Neutrophil (primary cell): ENCODE measurements around the gene WDR3.

ENCODE experiments used
- H3K27ac ChIP-seq: fragments of 200-600 bp; sonication (generic); 2 replicates; pipeline ENCODE4 v1.5.1; 2016; ENCODE audit warnings: mild to moderate bottlenecking, moderate library complexity
- H3K27me3 ChIP-seq: fragments of 200-600 bp; sonication (generic); 2 replicates; pipeline ENCODE4 v1.6.0; 2016; ENCODE audit warnings: mild to moderate bottlenecking
- H3K36me3 ChIP-seq: fragments of 200-600 bp; sonication (generic); 2 replicates; pipeline ENCODE4 v1.5.1; 2017
- H3K4me1 ChIP-seq, 2 experiments: fragments of 200-600 bp in 1 of 2; sonication (generic) in 1 of 2; 1 replicate in 1 of 2; 2 replicates in 1 of 2; pipeline versions ENCODE4 v1.5.1 to v1.6.1; 2013 to 2016; ENCODE audit warnings: low read depth in 1 of 2, low read length in 1 of 2, mild to moderate bottlenecking in 1 of 2, moderate library complexity in 1 of 2; ENCODE audit not compliant: control insufficient read depth in 1 of 2, insufficient read depth in 1 of 2
- H3K4me3 ChIP-seq, 2 experiments: fragments of 200-600 bp in 1 of 2; sonication (generic) in 1 of 2; 1 replicate in 1 of 2; 2 replicates in 1 of 2; pipeline ENCODE4 v1.5.1; 2013 to 2016; ENCODE audit warnings: low read depth in 1 of 2, low read length in 1 of 2, mild to moderate bottlenecking in 1 of 2, moderate library complexity in 1 of 2
- H3K9me3 ChIP-seq: fragments of 200-600 bp; sonication (generic); 2 replicates; pipeline ENCODE4 v1.5.1; 2016
- CTCF ChIP-seq: fragments of 200-600 bp; sonication (generic); IDR thresholded peaks from 2 replicates; pipeline ENCODE4 v1.5.1; 2016; ENCODE audit warnings: antibody characterized with exemption

Gene WDR3

GRCh38 chr1:117967881-117968280 is 38.3 kb downstream of the WDR3 start:
- H3K27me3 ChIP-seq = no peaks in the 10 kb centered on the region
- no peak overlapping the region for H3K27ac ChIP-seq
- no peaks in the 10 kb centered on the region for H3K4me1 ChIP-seq
- H3K4me3 ChIP-seq = no peak overlapping the region
- no peaks in the 10 kb centered on the region for H3K36me3 ChIP-seq
- TF ChIP-seq CTCF = no peak
- no peaks in the 10 kb centered on the region for H3K9me3 ChIP-seq

DNA sequence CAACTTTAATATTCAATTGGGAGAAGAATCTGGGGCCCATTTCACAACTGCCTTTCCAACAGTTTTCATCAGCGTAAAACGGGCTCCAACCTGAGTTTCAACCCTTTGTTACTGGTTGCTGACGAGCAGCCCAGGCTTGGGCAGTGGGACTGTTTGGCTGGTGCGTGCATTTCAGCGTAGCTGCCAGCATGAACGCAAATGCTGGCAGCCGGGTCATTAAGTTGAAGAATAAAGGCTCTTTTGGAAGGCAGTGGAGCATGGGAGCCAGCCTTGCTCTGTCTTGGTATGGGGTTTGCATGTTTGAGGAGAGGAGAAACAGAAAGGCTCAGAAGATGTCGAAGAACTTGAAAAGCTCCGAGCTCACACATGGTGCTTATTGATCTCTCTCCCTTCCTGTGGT is 40.7 kb downstream of the WDR3 start:
- H3K27me3 ChIP-seq = peaks cover 5% of the 10 kb centered on the region
- no peak overlapping the region for H3K27ac ChIP-seq
- H3K36me3 ChIP-seq = no peaks in the 10 kb centered on the region
- no peaks in the 10 kb centered on the region for H3K9me3 ChIP-seq
- H3K4me1 ChIP-seq = no peaks in the 10 kb centered on the region
- TF ChIP-seq CTCF = no peak
- no peak overlapping the region for H3K4me3 ChIP-seq

DNA sequence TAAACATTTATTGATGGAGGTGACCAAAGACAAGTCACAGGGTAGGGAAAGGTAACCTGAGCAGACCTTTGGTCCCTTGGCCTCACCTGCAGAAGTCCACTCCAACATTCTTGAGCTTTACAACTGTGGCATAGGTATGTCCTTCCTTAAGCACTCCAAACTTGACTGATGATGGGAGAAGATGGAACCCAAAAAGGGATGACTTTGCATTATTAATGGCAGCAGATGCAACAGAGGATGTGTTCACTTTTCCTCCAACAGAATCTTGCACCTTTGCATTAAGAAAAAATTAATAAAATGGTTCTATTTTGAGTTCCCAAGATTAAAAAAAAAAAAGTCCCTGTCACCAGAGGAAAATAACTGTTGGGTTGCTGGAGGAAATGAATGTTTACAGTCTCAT is 42.2 kb downstream of the WDR3 start:
- H3K27ac ChIP-seq = no peak overlapping the region
- peaks cover 5% of the 10 kb centered on the region for H3K27me3 ChIP-seq
- no peaks in the 10 kb centered on the region for H3K9me3 ChIP-seq
- H3K4me1 ChIP-seq = no peaks in the 10 kb centered on the region
- H3K36me3 ChIP-seq = no peaks in the 10 kb centered on the region
- H3K4me3 ChIP-seq = no peak overlapping the region
- TF ChIP-seq CTCF = no peak

- Histone ChIP-seq H3K4me3 (no peak overlapping the region), H3K4me1 (no peaks in the 10 kb centered on the region), H3K9me3 (no peaks in the 10 kb centered on the region), H3K36me3 (no peaks in the 10 kb centered on the region), H3K27ac (no peak overlapping the region), H3K27me3 (peaks cover 5% of the 10 kb centered on the region)
- no peak for TF ChIP-seq CTCF
These were observed 46.8 kb downstream of the WDR3 start for GRCh38 chr1:117976381-117976780.

GRCh38 chr1:117981455-117982192 is 52.1 kb downstream of the WDR3 start:
- H3K27ac ChIP-seq = no peak overlapping the region
- no peaks in the 10 kb centered on the region for H3K4me1 ChIP-seq
- no peaks in the 10 kb centered on the region for H3K9me3 ChIP-seq
- H3K4me3 ChIP-seq = no peak overlapping the region
- no peak for TF ChIP-seq CTCF
- H3K36me3 ChIP-seq = no peaks in the 10 kb centered on the region
- no peaks in the 10 kb centered on the region for H3K27me3 ChIP-seq
